ENCODE data around the gene SLAIN1. TPM values are rescaled to one million over a fixed set of nuclear protein-coding genes. Genes with fewer than 3 reads are reported as not detected.

The SLAIN1 gene
- total and polyA plus RNA-seq, 2 of the 8 experiments (the other 6 are each of a cell fraction or from before 2014, with no cell fraction given) = 35.0 to 37.7 TPM

DNA sequence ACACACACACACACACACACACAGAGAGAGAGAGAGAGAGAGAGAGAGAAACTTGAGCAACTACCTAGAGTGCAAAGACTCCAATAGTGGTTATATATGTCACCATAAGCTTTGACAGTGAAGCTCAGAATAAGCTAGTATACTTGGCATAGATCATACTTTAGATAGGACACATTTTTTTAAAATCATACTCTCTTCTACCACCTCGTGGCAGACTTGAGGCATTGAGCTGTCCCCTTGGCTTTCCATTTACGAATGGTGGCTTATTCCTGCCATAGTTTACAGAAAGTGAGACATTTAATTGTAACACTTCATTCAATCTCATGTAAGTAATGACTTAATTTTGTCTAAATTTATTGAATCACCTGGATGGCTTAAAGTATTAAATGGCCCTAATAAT lies 112.9 kb downstream of the SLAIN1 start:
- Histone ChIP-seq H2BK120ac (replicated peaks; ENCODE audit: low read depth, low read length) (no peak overlapping the region), H4K91ac (replicated peaks; ENCODE audit: insufficient read length, low read length) (no peak overlapping the region), H2AFZ (ENCODE audit: low read length) (no peak overlapping the region), H3K79me1 (ENCODE audit: low read depth, low read length) (no peaks in the 10 kb centered on the region), H2BK12ac (ENCODE audit: low read depth, low read length) (no peak overlapping the region), H3K4me1 (replicated peaks in 1 of 4; ENCODE audit: control insufficient read depth in 3 of 4, insufficient read depth in 4 of 4, low read length in 3 of 4) (no peaks in the 10 kb centered on the region), H3K36me3 (ENCODE audit: control insufficient read depth in 2 of 4, insufficient read depth in 4 of 4, low read length in 3 of 4) (no peaks in the 10 kb centered on the region), H2AK5ac (ENCODE audit: low read depth, low read length) (no peak overlapping the region), H3K23me2 (ENCODE audit: low read depth, low read length) (no peaks in the 10 kb centered on the region), H3K9ac (replicated peaks in 1 of 4; ENCODE audit: extremely low read depth in 1 of 4, low read depth in 3 of 4, low read length in 3 of 4) (no peak overlapping the region), H3K18ac (ENCODE audit: extremely low read depth, low read length) (no peak overlapping the region), H3K4me2 (ENCODE audit: insufficient read depth in 1 of 2, low read depth in 2 of 2, low read length in 2 of 2) (no peak overlapping the region), H3K79me2 (ENCODE audit: control insufficient read depth in 1 of 2, insufficient read depth in 2 of 2, low read length in 2 of 2) (no peaks in the 10 kb centered on the region), H3K9me3 (ENCODE audit: insufficient read depth in 2 of 2, low read depth in 1 of 2, low read length in 1 of 2) (no peaks in the 10 kb centered on the region), H4K20me1 (replicated peaks in 1 of 2; ENCODE audit: control insufficient read depth in 1 of 2, insufficient read depth in 2 of 2, low read length in 2 of 2) (no peaks in the 10 kb centered on the region), H4K8ac (ENCODE audit: extremely low read depth, insufficient read depth, low read length) (no peak overlapping the region), H3K56ac (replicated peaks; ENCODE audit: insufficient read length, low read depth, low read length) (no peak overlapping the region), H2BK20ac (ENCODE audit: low read length) (no peak overlapping the region), H3K4ac (replicated peaks; ENCODE audit: insufficient read length, low read depth, low read length) (no peak overlapping the region), H4K5ac (ENCODE audit: insufficient read length, low read depth, low read length) (no peak overlapping the region), H2BK5ac (ENCODE audit: low read depth, low read length) (no peak overlapping the region), H3K14ac (ENCODE audit: insufficient read length) (no peak overlapping the region), H3K4me3 (ENCODE audit: extremely low read depth in 1 of 4, insufficient read depth in 2 of 4, low read depth in 3 of 4, low read length in 4 of 4) (no peak overlapping the region), H2BK15ac (ENCODE audit: low read length) (no peak overlapping the region), H3K23ac (ENCODE audit: insufficient read length) (no peak overlapping the region), H3K27ac (ENCODE audit: low read depth, low read length) (no peak overlapping the region), H3K27me3 (replicated peaks in 1 of 4; ENCODE audit: control insufficient read depth in 3 of 4, extremely low read depth in 1 of 4, insufficient read depth in 3 of 4, low read length in 3 of 4) (no peaks in the 10 kb centered on the region)
- CTCF ChIA-PET (ENCODE audit: partially characterized antibody) = interaction anchor here (0.6 to 6.2 kb wide), 37 partner anchors 9 to 930 kb away, joined by 3 to 51 read pairs (median 5); no protein-coding TSS in a partner anchor
- POLR2A ChIA-PET (ENCODE audit: partially characterized antibody) = no interaction called here
- WGBS, 2 experiments (ENCODE audit: extremely low coverage in 1 of 2, insufficient coverage in 1 of 2, insufficient read length in 1 of 2, insufficient replicate concordance in 2 of 2, low coverage in 1 of 2, low lambda C conversion rate in 2 of 2, missing lambda C conversion rate in 1 of 2) = 58% methylated on average over 2 of the region's 2 CpGs; no CpG with 5 or more reads in 1 of the 2 experiments
- no peak for DNase-seq (ENCODE audit: low read depth in 1 of 2, low spot score in 2 of 2)
- TF ChIP-seq, protein P1, sequence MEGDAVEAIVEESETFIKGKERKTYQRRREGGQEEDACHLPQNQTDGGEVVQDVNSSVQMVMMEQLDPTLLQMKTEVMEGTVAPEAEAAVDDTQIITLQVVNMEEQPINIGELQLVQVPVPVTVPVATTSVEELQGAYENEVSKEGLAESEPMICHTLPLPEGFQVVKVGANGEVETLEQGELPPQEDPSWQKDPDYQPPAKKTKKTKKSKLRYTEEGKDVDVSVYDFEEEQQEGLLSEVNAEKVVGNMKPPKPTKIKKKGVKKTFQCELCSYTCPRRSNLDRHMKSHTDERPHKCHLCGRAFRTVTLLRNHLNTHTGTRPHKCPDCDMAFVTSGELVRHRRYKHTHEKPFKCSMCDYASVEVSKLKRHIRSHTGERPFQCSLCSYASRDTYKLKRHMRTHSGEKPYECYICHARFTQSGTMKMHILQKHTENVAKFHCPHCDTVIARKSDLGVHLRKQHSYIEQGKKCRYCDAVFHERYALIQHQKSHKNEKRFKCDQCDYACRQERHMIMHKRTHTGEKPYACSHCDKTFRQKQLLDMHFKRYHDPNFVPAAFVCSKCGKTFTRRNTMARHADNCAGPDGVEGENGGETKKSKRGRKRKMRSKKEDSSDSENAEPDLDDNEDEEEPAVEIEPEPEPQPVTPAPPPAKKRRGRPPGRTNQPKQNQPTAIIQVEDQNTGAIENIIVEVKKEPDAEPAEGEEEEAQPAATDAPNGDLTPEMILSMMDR (IDR thresholded peaks at IDR 0.05; ENCODE audit: control extremely low read depth in 1 of 3, insufficient read depth in 1 of 3, low read depth in 1 of 3, low read length in 3 of 3) = peak in 1 of 3 experiments; percentile 52; a peak in 1 of 4 replicates
- TF ChIP-seq BRCA1 (IDR thresholded peaks at IDR 0.05; ENCODE audit: low read depth, low read length) = no peak
- peak; percentile 57 to 62 for TF ChIP-seq RAD21 (IDR thresholded peaks at IDR 0.05 in 1 of 2, conservative IDR thresholded peaks at IDR 0.05 in 1 of 2; ENCODE audit: low read depth in 2 of 2, low read length in 2 of 2)
- no peak for FAIRE-seq

All from H1 (cell line).